DND-41 (cell line): Measurements from ENCODE around the gene FSTL1.

ENCODE experiments used
- CTCF ChIP-seq: IDR thresholded peaks from 2 replicates; pipeline ENCODE4 v1.5.1; 2012; ENCODE audit warnings: borderline replicate concordance, low read length, moderate library complexity, mild to moderate bottlenecking; ENCODE audit not compliant: poor library complexity, severe bottlenecking; ENCODE audit errors: extremely low read depth
- EZH2 ChIP-seq: IDR thresholded peaks from 3 replicates; pipeline ENCODE4 v1.6.1; 2012; ENCODE audit warnings: borderline replicate concordance, low read depth, mild to moderate bottlenecking, moderate library complexity, low read length, inconsistent platforms; ENCODE audit not compliant: severe bottlenecking

GRCh38 chr3:120410541-120410940, 40.3 kb downstream of the FSTL1 start:
- TF ChIP-seq CTCF: no peak
- no peak for TF ChIP-seq EZH2
